Lower leg skin (tissue), 3 donors: ENCODE data around the gene SLC15A3.

Experiments
- POLR2A ChIP-seq, 2 donors: fragments of 450-650 bp; IDR thresholded peaks; one replicate each; pipeline ENCODE4 v1.6.1; 2016 to 2017; ENCODE audit warnings: antibody characterized with exemption in 2 of 2, mild to moderate bottlenecking in 1 of 2, moderate library complexity in 1 of 2
- TF ChIP-seq, protein P1 (sequence below), 3 donors: fragments of 450-650 bp; IDR thresholded peaks; one replicate each; pipeline ENCODE4 v1.5.1; 2016; ENCODE audit warnings: antibody characterized with exemption in 3 of 3, mild to moderate bottlenecking in 3 of 3, moderate library complexity in 2 of 3

DNA sequence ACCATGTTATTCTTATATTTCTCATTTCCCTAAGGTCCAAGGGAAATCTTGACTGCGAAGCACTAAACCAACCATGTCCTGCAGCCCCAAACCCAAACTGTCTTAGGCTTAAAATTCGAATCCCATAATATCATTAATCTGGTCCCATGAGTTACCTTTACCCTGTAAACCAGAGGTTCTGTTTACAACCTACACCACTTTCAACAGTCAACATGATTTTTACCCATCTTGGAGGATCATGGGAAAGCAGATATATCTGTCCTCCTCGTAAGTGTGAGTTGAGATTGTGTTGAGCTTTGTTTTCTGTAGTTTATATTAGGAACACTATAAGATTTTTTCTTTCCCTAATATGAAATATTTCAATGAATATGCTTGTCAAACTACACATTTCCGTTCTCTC is 52.0 kb downstream of the SLC15A3 start:
- TF ChIP-seq, protein P1, sequence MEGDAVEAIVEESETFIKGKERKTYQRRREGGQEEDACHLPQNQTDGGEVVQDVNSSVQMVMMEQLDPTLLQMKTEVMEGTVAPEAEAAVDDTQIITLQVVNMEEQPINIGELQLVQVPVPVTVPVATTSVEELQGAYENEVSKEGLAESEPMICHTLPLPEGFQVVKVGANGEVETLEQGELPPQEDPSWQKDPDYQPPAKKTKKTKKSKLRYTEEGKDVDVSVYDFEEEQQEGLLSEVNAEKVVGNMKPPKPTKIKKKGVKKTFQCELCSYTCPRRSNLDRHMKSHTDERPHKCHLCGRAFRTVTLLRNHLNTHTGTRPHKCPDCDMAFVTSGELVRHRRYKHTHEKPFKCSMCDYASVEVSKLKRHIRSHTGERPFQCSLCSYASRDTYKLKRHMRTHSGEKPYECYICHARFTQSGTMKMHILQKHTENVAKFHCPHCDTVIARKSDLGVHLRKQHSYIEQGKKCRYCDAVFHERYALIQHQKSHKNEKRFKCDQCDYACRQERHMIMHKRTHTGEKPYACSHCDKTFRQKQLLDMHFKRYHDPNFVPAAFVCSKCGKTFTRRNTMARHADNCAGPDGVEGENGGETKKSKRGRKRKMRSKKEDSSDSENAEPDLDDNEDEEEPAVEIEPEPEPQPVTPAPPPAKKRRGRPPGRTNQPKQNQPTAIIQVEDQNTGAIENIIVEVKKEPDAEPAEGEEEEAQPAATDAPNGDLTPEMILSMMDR (IDR thresholded peaks at IDR 0.05) = no peak
- no peak for TF ChIP-seq POLR2A (IDR thresholded peaks at IDR 0.05)
